ENCODE measurements around the gene ZNF496. TPM values are rescaled to one million over a fixed set of nuclear protein-coding genes. Genes with fewer than 3 reads are reported as not detected.

Gene ZNF496
- total and polyA plus RNA-seq, 2 of the 4 experiments (the other 2 are of a cell fraction): 11.7 to 16.2 TPM

DNA sequence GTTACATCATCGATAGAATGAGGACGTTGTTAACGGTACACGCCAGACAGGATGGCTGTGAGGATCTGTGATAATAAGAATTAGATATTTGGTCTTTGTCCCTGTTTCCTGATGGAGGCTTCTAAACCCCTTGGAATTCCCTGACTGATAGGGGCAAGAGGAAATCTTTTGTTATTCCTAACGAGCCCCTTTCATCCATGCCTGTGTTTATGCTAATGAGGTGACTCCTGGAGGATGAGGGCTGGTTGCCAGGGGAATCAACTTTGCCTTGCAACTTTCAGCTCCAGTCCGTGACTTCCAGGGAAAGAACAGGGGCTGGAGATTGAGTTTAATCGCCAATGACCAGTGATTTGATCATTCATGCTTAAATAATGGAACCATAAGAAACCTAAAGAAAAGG lies 45.0 kb upstream of the ZNF496 start:
- intact Hi-C loops (cut with micrococcal nuclease) (no loop called here), dilution Hi-C loops (cut with HindIII; ENCODE audit: low sequenced_read_pairs, unreplicated experiment) (no loop called here), in situ Hi-C loops (cut with MboI; ENCODE audit: low sequenced_read_pairs) (no loop called here)
- no peak overlapping the region for H2AK5ac ChIP-seq (ENCODE audit: low read depth, low read length)
- no peaks in the 10 kb centered on the region for H3K79me1 ChIP-seq (ENCODE audit: low read depth in 1 of 2, low read length in 2 of 2)
- H3K36me3 ChIP-seq (ENCODE audit: control insufficient read depth, insufficient read depth, low read length): no peaks in the 10 kb centered on the region
- H3K14ac ChIP-seq (replicated peaks; ENCODE audit: low read depth, low read length): no peak overlapping the region
- no peak overlapping the region for H3K4me2 ChIP-seq (ENCODE audit: low read depth, low read length)
- H4K91ac ChIP-seq (ENCODE audit: insufficient read depth, low read depth, low read length): no peak overlapping the region
- no peak overlapping the region for H3K4ac ChIP-seq (ENCODE audit: low read depth, low read length)
- H3K23ac ChIP-seq (ENCODE audit: low read depth, low read length): no peak overlapping the region
- H3K9me1 ChIP-seq (ENCODE audit: insufficient read depth, low read length): no peaks in the 10 kb centered on the region
- no peak overlapping the region for H2BK120ac ChIP-seq (ENCODE audit: low read depth, low read length)
- no TSS peak for BruUV-seq (replicated peaks)
- no peaks in the 10 kb centered on the region for H3K4me1 ChIP-seq (ENCODE audit: control insufficient read depth, insufficient read depth, low read length)
- no peak overlapping the region for H3K9ac ChIP-seq (ENCODE audit: low read depth, low read length)
- ATAC-seq (ENCODE audit: low read depth) (no peak), DNase-seq (no peak)
- H3K18ac ChIP-seq (ENCODE audit: low read depth, low read length): no peak overlapping the region
- no peak overlapping the region for H2BK5ac ChIP-seq (ENCODE audit: low read depth, low read length, poor library complexity, severe bottlenecking)
- H2AFZ ChIP-seq (replicated peaks; ENCODE audit: low read length, poor library complexity): no peak overlapping the region
- H2BK20ac ChIP-seq (ENCODE audit: low read depth, low read length): no peak overlapping the region
- H2AK9ac ChIP-seq (replicated peaks; ENCODE audit: low read depth, low read length, poor library complexity): no peak overlapping the region
- CTCF ChIA-PET: no interaction called here
- TF ChIP-seq MAZ (IDR thresholded peaks at IDR 0.05; ENCODE audit: borderline replicate concordance, low read depth, low read length): no peak
- no peak overlapping the region for H3K27ac ChIP-seq (ENCODE audit: insufficient read depth, low read length)
- no peaks in the 10 kb centered on the region for H3K27me3 ChIP-seq (ENCODE audit: control insufficient read depth, insufficient read depth, low read length)
- POLR2A ChIA-PET (ENCODE audit: unreplicated experiment): no interaction called here
- H3K9me3 ChIP-seq (ENCODE audit: control insufficient read depth, insufficient read depth, low read length): 0 out of 2 replicates have a peak, but pooled peaks cover 2% of the 10 kb centered on the region
- no peak overlapping the region for H4K8ac ChIP-seq (ENCODE audit: low read depth in 2 of 2, low read length in 2 of 2)
- no peak overlapping the region for H3K56ac ChIP-seq (ENCODE audit: extremely low read depth, insufficient read depth, low read length)
- no peak overlapping the region for H3K4me3 ChIP-seq (ENCODE audit: insufficient read depth, low read depth, low read length)
- no peaks in the 10 kb centered on the region for H4K20me1 ChIP-seq (ENCODE audit: insufficient read depth, low read length)
- WGBS, 2 experiments (ENCODE audit: extremely low coverage in 2 of 2, insufficient read length in 1 of 2): 14% methylated on average over 2 of the region's 7 CpGs; no CpG with 5 or more reads in 1 of the 2 experiments
- no peak overlapping the region for H4K5ac ChIP-seq (ENCODE audit: low read depth, low read length)
- H2BK15ac ChIP-seq (ENCODE audit: low read depth, low read length): no peak overlapping the region
